DOHH2 (cell line): ENCODE measurements around the gene DNAJB6.

Experiments used
- H3F3A ChIP-seq: fragments of 200-600 bp; sonication (generic), shearing (Covaris generic); 2 replicates; pipeline ENCODE4 v1.6.0; 2016; ENCODE audit warnings: antibody characterized with exemption, mild to moderate bottlenecking; ENCODE audit not compliant: control insufficient read depth, insufficient read depth
- H3K27ac ChIP-seq: fragments of 200-600 bp; sonication (generic); 2 replicates; pipeline ENCODE4 v1.5.1; 2014; ENCODE audit warnings: low read depth, mild to moderate bottlenecking, low read length, moderate library complexity
- H3K27me3 ChIP-seq: fragments of 200-600 bp; sonication (generic); 2 replicates; pipeline ENCODE4 v1.6.1; 2014; ENCODE audit warnings: mild to moderate bottlenecking, low read length, mixed read lengths; ENCODE audit not compliant: control insufficient read depth
- H3K36me3 ChIP-seq: fragments of 200-600 bp; sonication (generic); 2 replicates; pipeline ENCODE4 v1.6.1; 2014; ENCODE audit warnings: mild to moderate bottlenecking, low read length, moderate library complexity, mixed read lengths; ENCODE audit not compliant: control insufficient read depth
- H3K4me1 ChIP-seq: fragments of 200-600 bp; sonication (generic); 2 replicates; pipeline ENCODE4 v1.6.1; 2014; ENCODE audit warnings: mild to moderate bottlenecking, low read length, mixed read lengths; ENCODE audit not compliant: control insufficient read depth
- H3K4me2 ChIP-seq: fragments of 200-600 bp; sonication (generic); 2 replicates; pipeline ENCODE4 v1.6.0; 2014; ENCODE audit warnings: mild to moderate bottlenecking, low read length, moderate library complexity
- H3K4me3 ChIP-seq: fragments of 200-600 bp; sonication (generic); 2 replicates; pipeline ENCODE4 v1.5.1; 2014; ENCODE audit warnings: mild to moderate bottlenecking, low read length, mixed read lengths
- H3K79me2 ChIP-seq: fragments of 200-600 bp; sonication (generic); 2 replicates; pipeline ENCODE4 v1.6.1; 2014; ENCODE audit warnings: mild to moderate bottlenecking, low read length, mixed read lengths; ENCODE audit not compliant: control insufficient read depth
- H3K9me2 ChIP-seq: fragments of 200-600 bp; sonication (generic); replicated peaks from 2 replicates; pipeline ENCODE4 v1.6.1; 2014; ENCODE audit warnings: mild to moderate bottlenecking, low read length, mixed read lengths; ENCODE audit not compliant: control insufficient read depth
- H3K9me3 ChIP-seq: fragments of 200-600 bp; sonication (generic); 2 replicates; pipeline ENCODE4 v1.6.1; 2014; ENCODE audit warnings: antibody characterized with exemption, low read length, mixed read lengths; ENCODE audit not compliant: control insufficient read depth, insufficient read depth
- H4K20me1 ChIP-seq: fragments of 200-600 bp; sonication (generic); 2 replicates; pipeline ENCODE4 v1.6.0; 2014; ENCODE audit warnings: low read depth, mild to moderate bottlenecking, antibody characterized with exemption, low read length, moderate library complexity; ENCODE audit not compliant: control insufficient read depth, insufficient read depth
- CTCF ChIP-seq: fragments of 200-600 bp; sonication (generic); IDR thresholded peaks from one replicate; pipeline ENCODE4 v1.5.1; 2014; ENCODE audit warnings: antibody characterized with exemption, mild to moderate bottlenecking, low read depth, low read length; ENCODE audit not compliant: poor library complexity, severe bottlenecking
- EZH2phosphoT487 ChIP-seq: fragments of 200-600 bp; sonication (generic); IDR thresholded peaks from 2 replicates; pipeline ENCODE4 v1.6.1; 2017; ENCODE audit warnings: borderline replicate concordance, mild to moderate bottlenecking, antibody characterized with exemption, low read length, moderate library complexity, mixed read lengths

The DNAJB6 gene

DNA sequence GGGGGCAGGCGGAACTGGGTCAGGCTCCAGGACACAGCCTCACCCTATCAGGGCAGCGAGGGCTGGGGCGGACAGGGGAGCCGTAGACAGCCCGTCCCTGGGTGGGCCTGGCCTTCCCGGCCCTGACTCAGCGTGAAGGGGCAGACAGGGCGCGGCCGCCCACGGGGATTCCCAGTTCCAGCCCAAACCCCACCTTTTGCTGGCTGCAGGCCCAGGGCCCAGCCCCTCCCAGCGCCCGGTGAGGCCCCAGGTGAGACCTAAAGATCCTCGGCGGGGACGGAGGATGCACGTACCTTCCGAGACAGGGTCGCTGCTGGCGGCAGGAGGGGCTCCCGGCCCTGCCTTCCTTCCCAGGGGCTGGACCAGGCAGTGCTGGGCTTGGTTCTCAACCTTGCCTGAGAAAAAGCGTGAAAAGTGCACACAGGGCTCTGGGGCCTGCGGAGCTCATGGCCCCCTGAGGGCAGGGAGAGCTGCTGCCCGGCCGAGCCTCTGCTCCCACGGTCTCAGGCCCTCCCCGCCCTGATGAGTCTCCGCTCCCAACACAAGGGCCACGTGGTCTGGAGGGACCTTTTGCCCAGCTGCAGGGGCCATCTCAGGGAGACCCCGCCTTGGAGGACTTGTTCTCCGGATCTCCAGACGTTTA is 43.9 kb upstream of the DNAJB6 start:
- H3K4me3 ChIP-seq: no peak overlapping the region
- no peaks in the 10 kb centered on the region for H3K4me1 ChIP-seq
- H3F3A ChIP-seq: no peaks in the 10 kb centered on the region
- H3K4me2 ChIP-seq: no peak overlapping the region
- H3K27me3 ChIP-seq: peaks cover 8% of the 10 kb centered on the region
- no peaks in the 10 kb centered on the region for H3K9me2 ChIP-seq
- H4K20me1 ChIP-seq: no peaks in the 10 kb centered on the region
- no peak for TF ChIP-seq CTCF
- no peak for TF ChIP-seq EZH2phosphoT487
- H3K36me3 ChIP-seq: no peaks in the 10 kb centered on the region
- H3K9me3 ChIP-seq: no peaks in the 10 kb centered on the region
- H3K79me2 ChIP-seq: no peaks in the 10 kb centered on the region
- H3K27ac ChIP-seq: no peak overlapping the region

- H3K27me3 ChIP-seq: peaks cover 8% of the 10 kb centered on the region
- H3K27ac ChIP-seq: no peak overlapping the region
- no peak overlapping the region for H3K4me2 ChIP-seq
- no peaks in the 10 kb centered on the region for H3K79me2 ChIP-seq
- H3K9me3 ChIP-seq: no peaks in the 10 kb centered on the region
- H3K4me1 ChIP-seq: no peaks in the 10 kb centered on the region
- no peaks in the 10 kb centered on the region for H4K20me1 ChIP-seq
- no peak for TF ChIP-seq CTCF
- no peak for TF ChIP-seq EZH2phosphoT487
- H3K36me3 ChIP-seq: no peaks in the 10 kb centered on the region
- no peaks in the 10 kb centered on the region for H3F3A ChIP-seq
- H3K9me2 ChIP-seq: no peaks in the 10 kb centered on the region
- no peak overlapping the region for H3K4me3 ChIP-seq
These were observed 43.4 kb upstream of the DNAJB6 start for GRCh38 chr7:157293413-157293788.

DNA sequence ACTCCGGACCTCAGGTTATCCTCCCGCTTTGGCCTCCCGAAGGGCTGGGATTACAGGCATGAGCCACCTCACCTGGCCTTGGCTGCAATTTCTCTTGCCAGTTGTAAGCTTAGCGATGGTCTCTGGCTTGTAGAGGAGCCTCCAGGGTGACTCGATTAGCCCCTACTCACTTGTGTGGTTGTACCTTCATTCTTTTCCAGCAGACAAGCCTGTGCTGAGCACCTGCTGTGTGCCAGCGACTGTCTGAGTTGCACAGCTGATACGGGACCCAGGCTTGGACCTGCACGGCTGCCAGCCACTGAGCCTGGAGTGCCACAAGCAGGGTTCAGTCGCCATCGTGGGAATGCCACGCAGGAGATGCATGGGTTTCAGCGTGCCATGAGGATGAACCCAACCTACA is 42.0 kb upstream of the DNAJB6 start:
- H3K27ac ChIP-seq: no peak overlapping the region
- H3K4me3 ChIP-seq: no peak overlapping the region
- H3K9me2 ChIP-seq: no peaks in the 10 kb centered on the region
- no peaks in the 10 kb centered on the region for H3F3A ChIP-seq
- TF ChIP-seq EZH2phosphoT487 (no peak), CTCF (no peak)
- no peaks in the 10 kb centered on the region for H3K36me3 ChIP-seq
- no peak overlapping the region for H3K4me2 ChIP-seq
- H3K9me3 ChIP-seq: no peaks in the 10 kb centered on the region
- no peaks in the 10 kb centered on the region for H3K79me2 ChIP-seq
- no peaks in the 10 kb centered on the region for H4K20me1 ChIP-seq
- no peaks in the 10 kb centered on the region for H3K4me1 ChIP-seq
- no peaks in the 10 kb centered on the region for H3K27me3 ChIP-seq

GRCh38 chr7:157295338-157295737 is 41.5 kb upstream of the DNAJB6 start:
- no peaks in the 10 kb centered on the region for H3K36me3 ChIP-seq
- no peaks in the 10 kb centered on the region for H3K9me2 ChIP-seq
- no peak overlapping the region for H3K4me3 ChIP-seq
- H3F3A ChIP-seq: no peaks in the 10 kb centered on the region
- no peaks in the 10 kb centered on the region for H3K79me2 ChIP-seq
- no peak overlapping the region for H3K4me2 ChIP-seq
- no peaks in the 10 kb centered on the region for H3K27me3 ChIP-seq
- no peak for TF ChIP-seq CTCF
- TF ChIP-seq EZH2phosphoT487: no peak
- no peak overlapping the region for H3K27ac ChIP-seq
- H3K4me1 ChIP-seq: no peaks in the 10 kb centered on the region
- H3K9me3 ChIP-seq: no peaks in the 10 kb centered on the region
- no peaks in the 10 kb centered on the region for H4K20me1 ChIP-seq
